Stimulated activated naive CD4-positive, alpha-beta T cell treated with Interleukin-2 at 50 U/mL for 16 hours (primary cell): ENCODE results near the gene CRACDL.
"Not testable (repeated sequence)": the region's sequence is repeated elsewhere in the genome, so short reads cannot be mapped to it uniquely, and the experiment has no call there.

Experiments
- DNase-seq: peaks from one replicate; lab custom pipeline; 2025; lab: John Stamatoyannopoulos, UW

The CRACDL gene

GRCh38 chr2:98903767-98904485, 32.1 kb downstream of the CRACDL start:
- no peak for DNase-seq

GRCh38 chr2:98903064-98903355, 33.0 kb downstream of the CRACDL start:
- DNase-seq = no peak

- no peak for DNase-seq
These were observed 33.6 kb downstream of the CRACDL start for GRCh38 chr2:98902209-98903063.

DNA sequence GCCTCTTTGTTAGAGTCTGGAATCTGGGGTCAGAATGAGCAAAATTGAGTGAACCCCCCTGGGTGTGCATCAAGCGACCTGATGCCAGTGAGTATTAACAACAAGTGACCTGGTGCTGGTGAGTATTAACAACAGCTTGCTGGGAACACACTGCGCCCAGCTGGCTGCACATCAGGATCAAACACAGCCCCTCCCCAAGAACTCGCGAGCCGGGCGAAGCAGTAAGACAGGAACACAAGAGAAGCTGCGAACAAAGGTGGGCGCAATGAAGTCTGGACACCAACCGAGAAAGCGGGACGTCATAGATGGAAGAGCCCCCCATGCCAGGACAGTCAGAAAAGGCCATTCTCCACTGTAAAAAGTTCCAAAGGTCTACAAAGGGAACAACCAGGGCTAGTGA, 34.3 kb downstream of the CRACDL start:
- no peak for DNase-seq

- no peak for DNase-seq
These were observed 34.7 kb downstream of the CRACDL start for GRCh38 chr2:98901291-98901690.

DNA sequence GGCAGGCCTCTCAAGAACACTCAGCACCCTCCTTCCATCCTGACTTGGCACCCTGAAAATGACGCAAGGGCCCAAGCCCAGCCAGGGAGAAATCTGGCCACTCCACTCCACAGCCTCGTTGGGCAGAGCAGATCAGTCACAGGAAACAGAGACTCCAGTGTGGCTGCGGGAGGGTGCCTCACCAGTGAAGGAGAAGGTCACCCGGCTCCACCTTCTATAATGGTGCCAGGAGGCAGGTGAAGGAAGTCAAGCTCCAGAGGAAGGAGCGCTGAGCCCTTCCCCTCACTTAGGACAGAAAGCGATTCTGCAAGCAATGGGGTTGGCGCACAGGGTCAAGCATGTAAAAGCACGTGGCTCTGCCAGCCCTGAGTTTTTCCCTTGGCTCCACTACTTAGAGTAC, 35.3 kb downstream of the CRACDL start:
- no peak for DNase-seq

- DNase-seq = not testable (repeated sequence)
These were observed 36.3 kb downstream of the CRACDL start for GRCh38 chr2:98899703-98900078.

GRCh38 chr2:98899041-98899702, 36.9 kb downstream of the CRACDL start:
- no peak for DNase-seq

DNA sequence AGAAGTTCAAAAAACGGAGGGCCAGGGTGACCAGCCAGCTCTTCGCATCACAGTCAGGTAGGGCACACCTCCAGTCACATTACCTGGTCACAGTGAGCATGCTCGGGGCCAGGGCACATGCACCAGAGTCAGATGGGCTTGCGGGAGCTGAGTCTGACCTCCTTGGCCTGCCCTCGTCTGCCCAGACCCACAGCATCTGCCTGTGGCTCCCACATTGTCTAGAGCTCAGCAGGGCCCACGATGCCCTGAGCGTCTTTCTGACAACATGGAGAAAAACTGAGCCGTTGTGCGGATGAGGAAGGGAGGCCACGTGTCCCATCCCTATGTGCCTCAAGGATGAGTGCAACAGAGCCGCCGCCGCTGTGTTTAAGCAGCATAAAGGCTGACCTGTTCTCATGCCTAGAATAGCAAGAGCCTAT, 37.6 kb downstream of the CRACDL start:
- DNase-seq = no peak

DNA sequence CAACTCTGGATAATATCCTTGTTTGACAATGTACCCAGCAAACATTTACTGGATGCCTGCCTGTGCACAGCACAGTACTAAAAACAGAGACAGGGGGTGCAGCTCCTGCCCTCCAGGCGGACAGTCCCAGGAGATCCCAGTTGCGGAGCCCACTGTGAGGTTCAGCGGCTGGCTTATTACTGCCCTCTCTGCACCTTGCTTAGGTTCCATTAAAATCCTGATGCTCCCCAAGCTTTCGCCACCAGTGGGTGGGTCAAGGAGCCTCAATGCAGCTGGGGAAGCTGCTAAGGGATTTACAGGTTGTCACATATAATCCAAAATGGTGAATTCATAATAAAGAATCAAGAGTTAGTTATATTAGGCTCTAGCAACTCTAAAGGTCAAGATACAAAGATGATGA, 38.3 kb downstream of the CRACDL start:
- DNase-seq = no peak

DNA sequence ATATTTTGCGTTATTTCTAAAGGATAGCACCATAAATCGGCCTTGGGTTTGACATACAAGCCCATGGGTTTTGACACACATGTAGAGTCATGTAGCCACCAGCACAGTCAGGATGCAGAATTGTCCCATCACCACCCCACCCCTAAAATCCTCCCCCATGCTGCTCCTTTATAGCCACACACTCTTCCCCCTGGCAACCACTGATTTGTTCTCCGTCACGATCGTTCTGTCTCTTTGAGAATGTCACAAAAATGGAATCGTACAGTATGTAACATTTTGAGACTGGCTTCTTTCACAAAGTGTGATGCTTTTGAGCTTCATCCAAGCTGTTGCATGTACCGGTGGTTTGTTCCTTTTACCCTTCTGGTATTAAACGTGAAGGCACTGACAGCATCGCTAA, 39.1 kb downstream of the CRACDL start:
- DNase-seq = no peak

DNA sequence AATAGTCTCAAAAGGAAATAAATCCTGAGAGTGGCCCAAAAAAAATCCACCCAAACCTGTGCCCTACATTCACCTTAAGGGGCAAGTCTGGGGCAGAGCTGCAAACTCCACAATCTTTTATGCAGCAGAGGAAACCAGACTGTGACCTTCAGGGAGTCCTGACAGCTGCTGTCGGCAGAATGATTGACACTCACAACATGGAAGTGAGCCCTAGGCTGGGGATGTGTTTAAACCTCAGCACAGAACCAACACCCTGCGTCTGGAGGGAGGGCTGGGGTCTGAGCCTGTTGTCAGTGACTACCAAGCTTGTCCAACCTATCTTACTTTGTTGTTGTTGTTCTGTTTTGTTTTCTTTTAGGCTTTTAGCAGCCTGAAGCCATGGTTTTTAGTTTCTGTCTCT, 39.6 kb downstream of the CRACDL start:
- DNase-seq = no peak

DNA sequence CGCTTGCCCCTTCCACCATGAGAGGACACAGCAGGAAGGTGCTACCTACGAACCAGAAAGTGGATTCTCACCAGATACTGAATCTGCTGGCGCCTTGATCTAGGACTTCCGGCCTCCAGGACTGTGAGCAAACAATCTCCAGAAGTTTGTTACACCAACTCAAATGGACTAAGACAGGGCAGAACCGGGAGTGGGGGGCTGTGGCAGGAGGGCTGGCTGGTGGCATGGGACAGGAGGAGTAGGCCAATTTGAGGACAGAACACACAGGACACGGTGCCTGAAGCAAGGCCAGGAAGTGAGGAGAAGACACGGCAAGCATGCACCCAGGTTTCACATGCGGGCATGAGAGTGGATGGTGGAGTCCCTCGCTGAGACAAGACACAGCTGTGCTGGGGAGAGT, 40.1 kb downstream of the CRACDL start:
- DNase-seq = no peak

DNA sequence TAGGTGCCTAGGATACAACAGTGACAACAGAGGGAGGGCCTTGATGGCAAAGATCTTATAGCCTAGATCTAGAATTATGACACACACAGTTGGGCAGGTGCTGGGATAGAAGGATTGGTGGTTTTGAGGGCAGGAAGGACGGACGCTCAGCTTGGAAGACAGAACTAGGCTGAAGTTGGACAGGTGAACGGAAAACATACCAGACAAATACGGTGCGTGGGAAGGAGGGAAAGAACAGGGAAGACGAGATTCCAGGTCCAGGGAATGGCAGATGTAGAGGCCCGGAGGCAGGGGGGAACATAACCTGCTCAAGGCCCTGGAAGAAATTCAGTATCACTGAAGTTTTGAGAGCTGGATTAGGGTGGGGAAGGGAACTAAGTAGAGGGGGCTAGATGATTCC, 40.8 kb downstream of the CRACDL start:
- no peak for DNase-seq

- DNase-seq = no peak
These were observed 41.6 kb downstream of the CRACDL start for GRCh38 chr2:98894331-98895000.

- DNase-seq = no peak
These were observed 42.1 kb downstream of the CRACDL start for GRCh38 chr2:98893911-98894321.

DNA sequence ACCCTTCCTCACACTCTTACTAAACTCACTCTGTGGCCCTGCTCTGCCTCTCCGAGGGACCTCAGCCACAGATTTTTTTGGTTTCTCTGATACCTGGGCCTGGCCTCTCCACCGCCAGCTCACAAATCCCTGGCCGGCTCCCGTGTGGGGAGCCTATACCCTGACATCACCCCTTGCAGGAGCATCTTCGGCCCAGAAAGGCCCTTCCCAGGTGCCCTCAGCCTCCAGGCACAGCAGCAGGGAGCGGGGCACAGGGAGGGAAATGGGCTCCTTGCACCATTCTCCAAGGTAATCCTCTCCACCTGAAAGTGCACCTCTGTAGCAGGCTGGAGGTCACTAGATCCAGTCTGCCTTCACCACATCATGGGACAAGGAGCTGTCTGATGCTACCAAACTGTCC, 43.2 kb downstream of the CRACDL start:
- DNase-seq = no peak

- no peak for DNase-seq
These were observed 44.4 kb downstream of the CRACDL start for GRCh38 chr2:98891591-98891990.

GRCh38 chr2:98886066-98886554, 49.9 kb downstream of the CRACDL start:
- no peak for DNase-seq

GRCh38 chr2:98884658-98885057, 51.4 kb downstream of the CRACDL start:
- DNase-seq = no peak

GRCh38 chr2:98883780-98884211, 52.2 kb downstream of the CRACDL start:
- no peak for DNase-seq
